Metanephros (tissue), 2 donors: ENCODE data around the gene OSTC. TPM values are rescaled to one million over a fixed set of nuclear protein-coding genes. Genes with fewer than 3 reads are reported as not detected.

Source experiments
- small RNA-seq: library from RNA; depleted of rRNA; stranded (forward); fragments of <200 nt; gene quantifications from one replicate; pipeline ENCODE3, GENCODE V24; 2014; ENCODE audit warnings: low replicate concordance
- total RNA-seq: library from RNA; depleted of rRNA; stranded (reverse); fragments of >200 nt; gene quantifications from one replicate; pipeline ENCODE4 v1.2.3, GENCODE V29; 2014

Gene OSTC
- total RNA-seq, result 93.5 TPM

DNA sequence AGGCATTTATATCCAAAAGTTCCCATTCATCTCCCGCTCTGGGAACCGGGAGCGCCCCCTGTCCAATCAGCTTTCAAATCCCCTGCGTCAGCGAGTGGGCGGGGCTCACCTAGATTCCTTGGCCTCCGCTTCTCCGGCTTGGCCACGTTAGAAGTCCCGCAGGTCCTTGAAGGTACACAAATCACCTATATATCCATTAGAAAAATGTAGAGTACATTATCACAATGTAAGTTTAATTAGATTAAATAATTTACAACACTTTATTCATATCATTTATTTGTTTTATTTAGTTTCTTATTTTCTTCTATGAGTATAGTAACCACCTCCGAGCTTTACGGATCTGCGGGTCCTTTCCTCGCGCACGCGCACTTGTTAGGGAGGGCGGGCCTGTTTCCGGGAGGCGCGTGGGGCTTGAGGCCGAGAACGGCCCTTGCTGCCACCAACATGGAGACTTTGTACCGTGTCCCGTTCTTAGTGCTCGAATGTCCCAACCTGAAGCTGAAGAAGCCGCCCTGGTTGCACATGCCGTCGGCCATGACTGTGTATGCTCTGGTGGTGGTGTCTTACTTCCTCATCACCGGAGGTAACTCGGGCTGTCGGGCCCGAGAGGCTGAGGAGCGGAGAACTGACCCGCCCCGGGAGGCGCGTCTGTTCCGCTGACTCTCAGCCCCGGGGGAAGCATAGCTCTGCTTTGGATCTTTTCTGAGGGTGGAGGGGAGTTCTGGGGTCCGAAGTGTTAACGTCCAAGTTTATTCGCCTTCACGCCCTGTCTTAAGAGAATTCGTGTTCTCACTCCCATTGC, at the start of gene OSTC:
OSTC (plus strand) TSS at position 388 of the 802 bp plus-strand sequence; CDS start at position 445, 57 bp downstream.

DNA sequence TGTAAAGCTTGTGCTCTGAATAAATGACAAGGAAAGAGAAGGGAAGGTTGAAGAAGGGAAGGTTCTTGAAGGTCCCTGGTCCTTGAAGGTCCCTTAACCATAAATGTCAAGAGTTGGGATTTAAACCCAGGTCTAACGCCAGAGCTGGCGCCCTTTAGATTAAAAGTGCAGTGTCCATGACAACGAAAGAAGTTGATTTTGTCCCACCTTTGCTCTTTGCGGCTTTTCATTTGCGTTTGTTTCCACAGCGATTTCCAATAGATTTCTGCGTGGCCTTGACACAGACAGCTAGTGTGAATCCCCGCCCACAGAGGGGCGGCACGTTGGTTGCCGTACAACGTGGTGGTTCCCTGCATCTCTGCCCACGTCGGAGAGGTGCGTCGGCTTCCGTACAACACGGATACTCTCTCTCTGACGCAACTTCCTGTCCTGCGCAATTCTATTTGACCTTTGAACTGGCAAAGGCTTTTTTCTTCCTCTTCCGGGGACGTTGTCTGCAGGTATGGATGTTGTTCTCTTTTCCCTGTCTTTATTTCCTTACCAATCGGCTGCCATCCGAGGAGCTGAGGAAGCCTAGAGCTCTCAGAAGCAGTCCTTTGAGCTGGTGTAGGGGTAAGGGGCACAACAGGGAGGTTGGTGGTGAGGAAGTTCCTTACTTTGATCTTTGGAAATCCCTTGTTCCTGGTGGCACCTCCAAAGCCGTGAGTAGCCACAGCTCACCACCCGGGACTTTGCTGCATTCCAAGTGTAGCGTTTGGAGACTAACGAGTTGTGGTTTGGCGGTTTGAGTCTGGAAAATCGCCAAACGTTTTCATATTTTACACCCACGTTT, 30.1 kb upstream of the OSTC start, which contains the start of gene RPL34:
RPL34 (plus strand) TSS at position 476 of the 832 bp plus-strand sequence. CDS start 1,384 bp downstream, outside the sequence.

Small RNA genes lying within 50 kb of the gene (small RNA-seq; reads per million reads assigned to genes)
- gene RNU6-431P, result not detected

Other genes with a start within 250 kb of the OSTC start
- gene RPL34, start 30.0 kb upstream of the OSTC start, total RNA-seq, result 1,271 TPM
- not detected for gene ETNPPL, start 112.5 kb downstream of the OSTC start, total RNA-seq